Aorta (tissue), 5 donors: ENCODE measurements around the gene MUC6. TPM values are rescaled to one million over a fixed set of nuclear protein-coding genes. Genes with fewer than 3 reads are reported as not detected.

ENCODE experiments used
- ATAC-seq: fragments of 200-7000 bp; cut with Tn5 transposase; one replicate; pipeline ENCODE4 v1.9.1; 2022; ENCODE audit warnings: moderate library complexity; ENCODE audit not compliant: low FRiP score
- DNase-seq, 2 donors: peaks; one replicate each; pipeline ENCODE4 v3.0.0-alpha.2; 2020
- H3K27ac ChIP-seq, 2 donors: one replicate each; pipeline ENCODE4 v1.5.1; 2013; ENCODE audit warnings: low read length in 2 of 2, mild to moderate bottlenecking in 2 of 2, moderate library complexity in 2 of 2, control low read depth in 1 of 2, inconsistent platforms in 1 of 2, low read depth in 1 of 2
- H3K27me3 ChIP-seq, 2 donors: one replicate each; pipeline ENCODE4 v1.6.1; 2013; ENCODE audit warnings: control low read depth in 1 of 2, low read length in 1 of 2, mild to moderate bottlenecking in 1 of 2, moderate library complexity in 1 of 2; ENCODE audit not compliant: insufficient read depth in 2 of 2, control insufficient read depth in 1 of 2
- H3K36me3 ChIP-seq, 2 donors: one replicate each; pipeline ENCODE4 v1.6.1; 2013; ENCODE audit warnings: control low read depth in 1 of 2, low read length in 1 of 2, mild to moderate bottlenecking in 1 of 2; ENCODE audit not compliant: insufficient read depth in 2 of 2, control insufficient read depth in 1 of 2
- H3K4me1 ChIP-seq, 2 donors: one replicate each; pipeline ENCODE4 v1.6.1; 2013; ENCODE audit warnings: low read length in 2 of 2, control low read depth in 1 of 2, mild to moderate bottlenecking in 1 of 2, moderate library complexity in 1 of 2; ENCODE audit not compliant: insufficient read depth in 2 of 2, control insufficient read depth in 1 of 2
- H3K4me3 ChIP-seq, 2 donors: one replicate each; pipeline ENCODE4 v1.5.1; 2013; ENCODE audit warnings: low read length in 2 of 2, control low read depth in 1 of 2, mild to moderate bottlenecking in 1 of 2
- H3K9me3 ChIP-seq: one replicate; pipeline ENCODE4 v1.6.1; 2013; ENCODE audit warnings: mild to moderate bottlenecking, low read length; ENCODE audit not compliant: control insufficient read depth
- WGBS, 2 donors: extraction: QIAGEN DNeasy Blood & Tissue Kit; methylation state at CpG; one replicate each; pipeline ENCODE4 v1.1.7; 2013; 5-methylcytosine and 5-hydroxymethylcytosine counted together
- intact Hi-C, 2 donors: fragments of 100-400 bp; cut with DNase I; formaldehyde crosslinking; loops; one replicate each; pipeline versions ENCODE4 v1.14.2 to v1.15.0; 2022
- polyA plus RNA-seq, 2 donors: library from polyadenylated mRNA; stranded (reverse); fragments of 200-250 nt; gene quantifications; one replicate each; pipeline ENCODE4 v1.2.3, GENCODE V29; 2013
- total RNA-seq, 2 donors: library from RNA; stranded (reverse); fragmentation: NEBNext Ultra II Directional; extraction: Animal tissue kit (Norgen Biotek cat#: 25700); gene quantifications; one replicate each; pipeline ENCODE4 v1.2.1, GENCODE V29; 2021
- donor health status: healthy with polysubstance abuse.
- donor health status: Bipolar disorder and iron deficiency.
- donor health status: DM: no; HTN: no; CAD: no.
- donor health status: DM: no; HTN: no; CAD: no.
- donor health status: DM: yes; HTN: yes; CAD: no.

The MUC6 gene
- total and polyA plus RNA-seq, 4 donors = under 0.01 to 0.49 TPM; not detected in 2

DNA sequence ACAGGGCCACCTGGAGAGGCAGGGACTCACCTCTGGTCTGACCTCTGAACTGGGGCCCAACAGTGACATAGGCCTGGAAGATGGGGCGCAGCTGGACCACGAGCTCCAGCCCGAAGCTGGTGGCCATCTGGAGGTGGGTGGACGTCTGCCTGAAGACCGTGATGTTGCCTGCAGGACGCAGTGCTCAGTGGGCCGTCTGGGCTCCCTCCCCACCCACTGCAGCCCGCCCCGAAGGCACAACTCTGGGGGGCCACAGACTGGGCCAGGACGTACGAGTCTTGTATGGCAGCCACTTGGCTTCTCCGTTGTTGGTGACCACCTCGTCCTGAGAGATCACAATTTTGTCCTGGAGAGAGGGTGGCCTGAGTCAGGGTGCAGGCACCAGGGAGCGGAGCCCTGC lies 7.9 kb downstream of the MUC6 start:
- Histone ChIP-seq H3K36me3 (no peaks in the 10 kb centered on the region), H3K4me1 (no peaks in the 10 kb centered on the region), H3K27me3 (no peaks in the 10 kb centered on the region), H3K9me3 (no peaks in the 10 kb centered on the region), H3K4me3 (no peak overlapping the region), H3K27ac (no peak overlapping the region)
- ATAC-seq (no peak), DNase-seq (no peak)
- WGBS, 2 donors = 84 to 91% methylated on average over 14 of the region's 14 CpGs
- intact Hi-C loops = no loop called here

DNA sequence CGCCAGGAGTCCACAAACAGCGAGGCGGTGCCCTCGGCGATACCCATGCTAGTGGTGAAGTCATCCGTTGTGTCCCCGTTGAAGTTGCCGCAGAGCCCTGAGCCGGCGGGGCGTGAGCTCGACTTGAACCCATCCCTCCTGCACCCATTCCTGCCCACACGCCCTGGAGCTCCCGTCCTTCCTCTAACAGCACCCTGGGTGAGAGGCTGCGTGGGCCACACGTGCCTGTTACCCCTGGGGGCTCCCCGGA lies 8.3 kb downstream of the MUC6 start:
- Histone ChIP-seq H3K27me3 (no peaks in the 10 kb centered on the region), H3K4me3 (no peak overlapping the region), H3K27ac (no peak overlapping the region), H3K4me1 (no peaks in the 10 kb centered on the region), H3K9me3 (no peaks in the 10 kb centered on the region), H3K36me3 (no peaks in the 10 kb centered on the region)
- no peak for ATAC-seq
- 84 to 89% methylated on average over 17 of the region's 17 CpGs for WGBS, 2 donors
- DNase-seq = no peak
- intact Hi-C loops = no loop called here

DNA sequence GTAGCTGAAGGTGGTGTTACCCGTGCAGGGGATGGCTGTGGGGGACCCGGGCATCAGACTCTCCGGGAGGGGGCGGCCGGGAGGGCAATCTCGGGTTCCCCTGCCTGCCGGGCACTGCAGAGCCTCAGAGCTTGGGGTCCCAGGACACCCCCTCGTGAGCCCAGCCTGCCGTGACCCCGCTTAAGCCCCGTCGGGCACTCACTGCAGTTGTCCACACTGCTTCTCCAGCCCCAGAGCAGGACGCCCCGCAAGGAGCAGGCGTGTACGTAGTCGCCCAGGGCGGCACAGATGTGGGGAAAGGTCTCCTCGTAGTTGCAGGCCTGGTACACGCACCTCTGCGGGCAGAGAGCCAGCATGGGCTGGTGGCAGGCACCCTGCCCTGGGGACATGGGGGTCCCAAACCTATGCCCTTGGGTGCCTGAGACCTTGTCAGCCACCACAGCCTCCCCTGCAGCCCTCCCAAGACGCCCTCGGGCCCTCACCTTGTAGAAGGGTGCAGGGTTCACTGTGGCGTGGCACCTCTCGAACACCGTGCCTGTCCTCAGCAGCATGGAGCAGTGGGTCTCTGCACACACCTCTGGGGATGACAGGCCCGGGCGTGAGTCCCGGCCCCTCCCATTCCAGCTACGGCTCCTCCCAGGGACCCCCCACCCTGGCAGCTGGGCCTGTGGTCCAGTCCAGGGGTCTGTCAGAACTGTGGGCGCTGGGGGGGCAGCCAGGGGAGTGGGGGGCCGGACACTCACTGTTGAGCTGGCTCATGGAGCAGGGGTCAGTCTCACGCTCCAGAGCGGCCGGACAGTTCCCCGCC lies 8.8 kb downstream of the MUC6 start:
- ATAC-seq (no peak), DNase-seq (no peak)
- no peaks in the 10 kb centered on the region for H3K9me3 ChIP-seq
- no peak overlapping the region for H3K4me3 ChIP-seq
- no peaks in the 10 kb centered on the region for H3K27me3 ChIP-seq
- no peaks in the 10 kb centered on the region for H3K4me1 ChIP-seq
- WGBS, 2 donors = 88% methylated on average over 36 of the region's 36 CpGs
- H3K27ac ChIP-seq = no peak overlapping the region
- intact Hi-C loops = no loop called here
- H3K36me3 ChIP-seq = no peaks in the 10 kb centered on the region

DNA sequence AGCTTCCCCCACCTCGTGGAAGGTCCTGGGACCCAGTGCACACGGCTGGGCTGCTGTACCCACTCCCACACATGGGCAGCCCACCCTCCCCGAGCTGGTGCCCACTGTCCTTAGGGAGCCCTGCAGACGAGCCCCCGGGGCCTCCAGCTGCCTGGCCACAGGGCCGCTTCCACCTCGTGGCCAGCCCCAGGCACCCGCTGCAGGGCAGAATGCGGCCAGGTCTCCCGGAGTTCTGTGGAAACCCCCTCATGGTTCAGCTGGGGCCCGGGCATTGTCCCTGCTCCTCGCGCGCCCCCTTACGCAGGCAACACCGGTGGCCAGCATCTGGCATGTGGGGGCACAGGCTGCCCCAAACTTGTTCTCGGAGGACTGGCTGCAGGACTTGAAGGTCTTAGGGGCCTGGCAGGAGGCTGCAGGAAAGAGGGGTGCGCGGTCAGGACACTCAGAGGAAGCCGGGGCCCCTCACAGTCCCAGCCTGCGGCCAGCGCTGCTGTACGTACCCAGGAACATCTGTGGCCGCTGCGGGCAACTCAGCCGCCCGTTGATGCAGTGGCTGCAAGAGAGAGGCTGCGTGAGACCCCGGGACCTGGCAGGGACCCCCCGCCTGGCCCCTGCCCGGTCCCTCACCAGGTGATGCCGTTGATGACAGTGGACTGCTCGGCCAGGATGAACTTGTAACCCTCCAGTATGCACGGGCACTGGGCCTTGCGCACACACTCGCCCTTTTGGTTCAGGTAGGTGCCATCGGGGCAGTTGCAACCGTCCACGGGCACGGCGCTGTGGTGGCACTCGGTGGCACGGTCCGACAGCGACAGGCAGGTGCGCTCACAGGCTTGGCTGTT lies 9.7 kb downstream of the MUC6 start:
- no peak for DNase-seq
- Histone ChIP-seq H3K36me3 (no peaks in the 10 kb centered on the region), H3K4me3 (no peak overlapping the region), H3K27me3 (no peaks in the 10 kb centered on the region), H3K4me1 (no peaks in the 10 kb centered on the region), H3K27ac (no peak overlapping the region), H3K9me3 (no peaks in the 10 kb centered on the region)
- intact Hi-C loops = no loop called here
- WGBS, 2 donors = 89 to 91% methylated on average over 46 of the region's 46 CpGs
- no peak for ATAC-seq

DNA sequence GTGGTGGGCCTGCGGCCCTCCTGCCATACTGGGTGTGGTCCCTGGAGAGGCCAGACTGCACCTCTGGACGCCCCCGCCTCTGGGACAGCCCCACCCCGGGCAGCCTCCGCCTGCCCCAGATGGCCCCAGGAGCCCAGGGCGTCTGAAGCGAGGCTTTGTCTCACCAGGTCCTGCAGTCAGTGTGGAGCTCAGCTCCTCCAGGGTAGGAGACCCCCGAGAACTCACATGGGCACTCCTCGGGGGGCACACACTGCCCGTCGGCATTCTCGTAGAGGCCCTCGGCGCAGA lies 10.4 kb downstream of the MUC6 start:
- Histone ChIP-seq H3K36me3 (no peaks in the 10 kb centered on the region), H3K4me1 (no peaks in the 10 kb centered on the region), H3K9me3 (no peaks in the 10 kb centered on the region), H3K4me3 (no peak overlapping the region), H3K27me3 (no peaks in the 10 kb centered on the region), H3K27ac (no peak overlapping the region)
- DNase-seq (no peak), ATAC-seq (no peak)
- intact Hi-C loops = no loop called here
- WGBS, 2 donors = 80 to 89% methylated on average over 13 to 14 of the region's 14 CpGs

DNA sequence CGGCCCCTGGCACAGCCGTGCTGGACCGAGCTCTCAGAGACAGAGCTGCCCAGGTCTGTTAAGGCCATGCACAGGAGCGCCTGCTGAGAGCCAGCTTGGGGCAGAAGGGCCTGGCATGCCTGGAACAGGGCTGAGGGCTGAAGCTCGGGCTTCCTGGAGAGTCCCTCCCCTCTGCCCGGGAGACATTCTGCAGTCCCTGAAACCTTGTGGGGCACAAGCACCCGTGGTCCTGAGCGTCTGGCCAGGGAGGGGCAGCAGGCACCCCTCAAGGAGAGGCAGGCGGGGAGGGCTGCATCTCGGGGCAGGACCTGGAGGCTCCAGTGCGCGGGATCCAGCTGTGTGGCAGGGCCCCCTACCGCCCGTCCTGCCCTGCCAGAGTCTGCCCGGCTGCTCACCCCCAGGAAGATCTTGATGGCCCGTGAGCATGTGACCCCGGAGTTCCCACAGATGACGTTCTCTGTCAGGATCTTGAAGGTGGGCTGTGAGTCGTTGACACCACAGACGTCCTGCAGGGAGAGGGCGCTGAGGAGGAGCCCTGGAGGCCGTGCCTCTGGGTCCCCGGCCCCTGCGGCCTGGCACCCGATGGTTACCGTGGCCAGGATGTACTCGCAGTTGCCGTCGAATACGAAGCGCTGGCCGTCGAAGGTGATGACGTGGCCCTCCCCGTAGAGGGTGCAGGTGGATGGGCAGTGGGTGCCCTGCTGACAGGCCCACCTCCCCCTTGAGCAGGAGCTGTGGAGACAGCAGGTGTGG lies 10.9 kb downstream of the MUC6 start:
- DNase-seq (no peak), ATAC-seq (no peak)
- WGBS, 2 donors = 77 to 80% methylated on average over 35 of the region's 35 CpGs
- no peaks in the 10 kb centered on the region for H3K36me3 ChIP-seq
- no peak overlapping the region for H3K27ac ChIP-seq
- intact Hi-C loops = no loop called here
- no peaks in the 10 kb centered on the region for H3K9me3 ChIP-seq
- H3K4me3 ChIP-seq = no peak overlapping the region
- no peaks in the 10 kb centered on the region for H3K4me1 ChIP-seq
- H3K27me3 ChIP-seq = no peaks in the 10 kb centered on the region

DNA sequence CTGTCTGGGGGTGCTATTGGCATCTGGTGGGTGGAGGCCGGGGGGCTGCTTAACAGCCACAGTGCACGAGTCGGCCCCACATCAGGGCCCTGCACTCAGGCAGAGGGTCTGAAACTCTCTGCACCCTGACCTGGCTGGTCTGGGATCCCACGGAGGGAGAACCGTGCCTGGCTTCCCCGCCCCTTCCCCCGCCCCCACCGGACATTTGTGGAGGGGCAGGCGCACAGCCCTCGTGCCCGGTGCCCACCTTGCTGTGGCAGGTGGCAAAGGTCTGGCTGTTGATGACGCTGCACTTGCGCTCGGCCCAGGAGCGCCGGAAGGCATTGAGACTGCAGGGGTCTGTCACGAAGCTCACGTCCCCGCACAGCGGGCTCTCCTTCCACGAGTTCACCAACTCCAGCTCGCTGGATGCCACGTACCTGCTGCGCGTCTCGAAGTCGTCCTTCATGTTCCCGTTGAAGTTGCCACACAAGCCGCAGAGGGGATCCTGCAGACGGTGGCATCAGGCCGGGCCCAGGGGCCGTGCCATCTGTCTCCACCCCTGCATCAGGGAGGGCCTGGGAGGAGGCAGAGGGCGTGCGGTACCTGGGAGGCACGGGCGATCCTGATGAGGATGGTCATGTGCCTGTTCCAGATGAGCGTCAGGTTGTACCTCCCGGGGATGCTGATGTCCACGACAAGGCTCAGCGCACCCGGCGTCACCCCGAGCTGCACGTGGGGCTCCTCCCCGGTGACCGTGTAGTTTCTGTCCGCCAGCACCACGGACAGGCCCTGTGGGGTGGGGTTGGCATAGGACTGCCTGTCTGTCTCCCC lies 11.7 kb downstream of the MUC6 start:
- Histone ChIP-seq H3K4me3 (no peak overlapping the region), H3K36me3 (no peaks in the 10 kb centered on the region), H3K27ac (no peak overlapping the region), H3K4me1 (no peaks in the 10 kb centered on the region), H3K9me3 (no peaks in the 10 kb centered on the region), H3K27me3 (no peaks in the 10 kb centered on the region)
- ATAC-seq (no peak), DNase-seq (no peak)
- intact Hi-C loops = no loop called here
- WGBS, 2 donors = 88% methylated on average over 48 of the region's 48 CpGs

DNA sequence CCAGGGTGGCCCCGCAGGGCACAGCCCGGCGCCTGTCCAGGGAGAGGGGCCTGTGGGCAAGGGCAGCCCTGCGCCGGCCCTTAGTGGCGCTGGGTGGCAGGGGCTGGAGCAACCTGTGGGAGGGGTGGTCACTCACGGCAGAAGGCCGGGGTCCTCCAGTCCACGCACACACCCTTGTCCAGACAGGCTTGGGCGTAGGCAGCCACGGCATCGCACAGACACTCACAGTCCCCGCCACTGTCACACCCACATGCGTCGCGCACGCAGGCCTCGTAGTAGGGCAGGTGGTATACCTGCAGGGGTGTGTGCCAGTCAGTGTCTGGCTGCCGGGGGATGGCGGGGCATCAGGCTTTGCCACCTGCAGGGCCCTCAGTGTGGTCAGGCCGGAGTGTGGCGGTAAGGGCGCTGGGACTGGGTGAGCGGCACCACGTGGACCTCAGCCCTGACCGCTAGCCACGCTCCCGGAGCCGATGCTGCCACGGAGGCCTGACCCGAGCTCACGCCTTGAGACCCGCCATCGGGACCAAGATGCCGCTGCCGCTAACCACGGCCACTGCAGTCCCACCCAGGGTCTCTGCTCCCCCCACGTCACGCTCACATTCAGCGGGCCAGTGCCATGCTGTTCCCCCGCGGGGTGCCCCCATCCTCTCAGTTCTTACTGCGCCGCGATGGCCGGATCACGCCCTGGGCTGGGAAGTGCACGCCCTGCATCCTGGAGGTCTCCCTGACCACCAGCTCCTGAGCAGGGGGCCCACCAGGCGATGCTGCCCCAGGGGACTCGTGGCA lies 12.5 kb downstream of the MUC6 start:
- DNase-seq (no peak), ATAC-seq (no peak)
- Histone ChIP-seq H3K27ac (no peak overlapping the region), H3K4me3 (no peak overlapping the region), H3K9me3 (no peaks in the 10 kb centered on the region), H3K36me3 (no peaks in the 10 kb centered on the region), H3K27me3 (no peaks in the 10 kb centered on the region), H3K4me1 (no peaks in the 10 kb centered on the region)
- intact Hi-C loops = no loop called here
- WGBS, 2 donors = 94 to 96% methylated on average over 45 to 50 of the region's 50 CpGs
